ENCODE measurements around the gene GSG1L. TPM values are rescaled to one million over a fixed set of nuclear protein-coding genes. Genes with fewer than 3 reads are reported as not detected.

Gene GSG1L
- total RNA-seq, 1 experiment from 2014 or later, result not detected

GRCh38 chr16:27822529-27822928, 241.0 kb downstream of the GSG1L start:
- Histone ChIP-seq H3K9me2 (replicated peaks; ENCODE audit: insufficient read depth, low read length) (no peaks in the 10 kb centered on the region), H3K79me2 (ENCODE audit: low read length) (no peaks in the 10 kb centered on the region), H3K4me1 (ENCODE audit: low read length) (no peaks in the 10 kb centered on the region), H3K27ac (ENCODE audit: low read length) (no peak overlapping the region), H3K9me3 (ENCODE audit: low read length) (no peaks in the 10 kb centered on the region), H2AFZ (ENCODE audit: low read length) (no peak overlapping the region), H3K36me3 (ENCODE audit: insufficient read depth, low read length) (no peaks in the 10 kb centered on the region), H3K4me3 (ENCODE audit: low read length) (no peak overlapping the region), H3K4me2 (ENCODE audit: low read depth, low read length, poor library complexity, severe bottlenecking) (no peak overlapping the region), H3K9ac (ENCODE audit: low read length) (no peak overlapping the region), H4K20me1 (ENCODE audit: insufficient read depth, low read depth, low read length) (no peaks in the 10 kb centered on the region), H3K27me3 (ENCODE audit: low read length) (no peaks in the 10 kb centered on the region)
- DNase-seq, result no peak

GRCh38 chr16:27820646-27821345, 242.7 kb downstream of the GSG1L start:
- H3K4me2 ChIP-seq (ENCODE audit: low read depth, low read length, poor library complexity, severe bottlenecking), result no peak overlapping the region
- H2AFZ ChIP-seq (ENCODE audit: low read length), result no peak overlapping the region
- no peaks in the 10 kb centered on the region for H4K20me1 ChIP-seq (ENCODE audit: insufficient read depth, low read depth, low read length)
- H3K4me1 ChIP-seq (ENCODE audit: low read length), result no peaks in the 10 kb centered on the region
- H3K4me3 ChIP-seq (ENCODE audit: low read length), result no peak overlapping the region
- H3K79me2 ChIP-seq (ENCODE audit: low read length), result no peaks in the 10 kb centered on the region
- H3K27ac ChIP-seq (ENCODE audit: low read length), result no peak overlapping the region
- no peak for DNase-seq
- no peaks in the 10 kb centered on the region for H3K9me3 ChIP-seq (ENCODE audit: low read length)
- H3K9ac ChIP-seq (ENCODE audit: low read length), result no peak overlapping the region
- no peaks in the 10 kb centered on the region for H3K27me3 ChIP-seq (ENCODE audit: low read length)
- H3K36me3 ChIP-seq (ENCODE audit: insufficient read depth, low read length), result no peaks in the 10 kb centered on the region
- no peaks in the 10 kb centered on the region for H3K9me2 ChIP-seq (replicated peaks; ENCODE audit: insufficient read depth, low read length)

DNA sequence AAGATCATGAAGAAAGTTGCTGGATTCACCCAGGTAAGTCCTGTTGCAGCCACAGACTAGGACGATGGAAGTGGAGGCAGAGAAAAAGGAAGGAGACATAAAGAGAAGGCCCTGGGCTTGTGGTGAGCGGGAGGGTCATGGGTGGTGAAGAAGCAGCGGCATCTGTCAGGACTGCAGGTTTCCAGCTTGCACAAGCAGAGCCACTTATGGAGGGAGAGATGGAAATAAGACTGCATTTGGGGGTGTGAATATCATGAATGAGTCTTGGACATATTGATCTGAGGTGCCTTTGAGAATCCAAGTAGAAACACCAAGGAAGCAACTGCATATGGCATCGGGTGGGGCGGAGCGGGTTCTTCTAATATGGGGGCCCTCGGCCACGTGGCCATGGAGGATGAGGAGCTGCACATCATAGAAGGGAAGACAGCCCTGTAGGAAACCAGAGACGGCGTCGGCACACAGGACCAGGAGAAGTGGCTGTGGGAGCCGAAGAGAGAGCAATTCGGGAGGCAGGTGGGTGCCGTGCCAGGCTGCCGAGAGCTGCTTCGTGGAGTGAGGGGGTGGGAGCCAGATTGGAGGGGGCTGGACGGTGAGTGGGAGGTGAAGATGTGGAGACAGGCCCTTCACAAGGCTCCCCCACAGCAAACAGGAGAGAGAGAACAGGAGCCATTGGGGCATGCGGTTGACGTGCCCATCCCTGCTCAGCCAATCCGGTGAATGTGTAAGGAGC, 243.5 kb downstream of the GSG1L start:
- no peaks in the 10 kb centered on the region for H3K36me3 ChIP-seq (ENCODE audit: insufficient read depth, low read length)
- no peak overlapping the region for H3K4me3 ChIP-seq (ENCODE audit: low read length)
- H3K9me2 ChIP-seq (replicated peaks; ENCODE audit: insufficient read depth, low read length), result no peaks in the 10 kb centered on the region
- no peaks in the 10 kb centered on the region for H3K27me3 ChIP-seq (ENCODE audit: low read length)
- DNase-seq, result no peak
- H2AFZ ChIP-seq (ENCODE audit: low read length), result no peak overlapping the region
- H3K79me2 ChIP-seq (ENCODE audit: low read length), result no peaks in the 10 kb centered on the region
- no peak overlapping the region for H3K27ac ChIP-seq (ENCODE audit: low read length)
- no peaks in the 10 kb centered on the region for H3K4me1 ChIP-seq (ENCODE audit: low read length)
- H3K4me2 ChIP-seq (ENCODE audit: low read depth, low read length, poor library complexity, severe bottlenecking), result no peak overlapping the region
- no peaks in the 10 kb centered on the region for H3K9me3 ChIP-seq (ENCODE audit: low read length)
- no peak overlapping the region for H3K9ac ChIP-seq (ENCODE audit: low read length)
- no peaks in the 10 kb centered on the region for H4K20me1 ChIP-seq (ENCODE audit: insufficient read depth, low read depth, low read length)

- no peak overlapping the region for H3K27ac ChIP-seq (ENCODE audit: low read length)
- H3K4me3 ChIP-seq (ENCODE audit: low read length), result no peak overlapping the region
- no peak overlapping the region for H3K9ac ChIP-seq (ENCODE audit: low read length)
- H3K27me3 ChIP-seq (ENCODE audit: low read length), result no peaks in the 10 kb centered on the region
- H3K36me3 ChIP-seq (ENCODE audit: insufficient read depth, low read length), result no peaks in the 10 kb centered on the region
- H4K20me1 ChIP-seq (ENCODE audit: insufficient read depth, low read depth, low read length), result no peaks in the 10 kb centered on the region
- no peak overlapping the region for H3K4me2 ChIP-seq (ENCODE audit: low read depth, low read length, poor library complexity, severe bottlenecking)
- no peaks in the 10 kb centered on the region for H3K4me1 ChIP-seq (ENCODE audit: low read length)
- DNase-seq, result no peak
- H3K9me3 ChIP-seq (ENCODE audit: low read length), result no peaks in the 10 kb centered on the region
- H3K79me2 ChIP-seq (ENCODE audit: low read length), result no peaks in the 10 kb centered on the region
- no peak overlapping the region for H2AFZ ChIP-seq (ENCODE audit: low read length)
- no peaks in the 10 kb centered on the region for H3K9me2 ChIP-seq (replicated peaks; ENCODE audit: insufficient read depth, low read length)
Observed at GRCh38 chr16:27819356-27819755, 244.2 kb downstream of the GSG1L start.

- H4K20me1 ChIP-seq (ENCODE audit: insufficient read depth, low read depth, low read length), result no peaks in the 10 kb centered on the region
- H3K27me3 ChIP-seq (ENCODE audit: low read length), result no peaks in the 10 kb centered on the region
- H3K9ac ChIP-seq (ENCODE audit: low read length), result no peak overlapping the region
- no peak overlapping the region for H3K27ac ChIP-seq (ENCODE audit: low read length)
- no peak overlapping the region for H3K4me3 ChIP-seq (ENCODE audit: low read length)
- no peaks in the 10 kb centered on the region for H3K9me2 ChIP-seq (replicated peaks; ENCODE audit: insufficient read depth, low read length)
- no peaks in the 10 kb centered on the region for H3K79me2 ChIP-seq (ENCODE audit: low read length)
- no peak for DNase-seq
- no peaks in the 10 kb centered on the region for H3K4me1 ChIP-seq (ENCODE audit: low read length)
- no peaks in the 10 kb centered on the region for H3K9me3 ChIP-seq (ENCODE audit: low read length)
- H3K36me3 ChIP-seq (ENCODE audit: insufficient read depth, low read length), result no peaks in the 10 kb centered on the region
- no peak overlapping the region for H3K4me2 ChIP-seq (ENCODE audit: low read depth, low read length, poor library complexity, severe bottlenecking)
- no peak overlapping the region for H2AFZ ChIP-seq (ENCODE audit: low read length)
Observed at GRCh38 chr16:27818246-27818645, 245.3 kb downstream of the GSG1L start.

GRCh38 chr16:27817038-27817437, 246.5 kb downstream of the GSG1L start:
- H3K36me3 ChIP-seq (ENCODE audit: insufficient read depth, low read length), result no peaks in the 10 kb centered on the region
- no peaks in the 10 kb centered on the region for H4K20me1 ChIP-seq (ENCODE audit: insufficient read depth, low read depth, low read length)
- H3K9me2 ChIP-seq (replicated peaks; ENCODE audit: insufficient read depth, low read length), result no peaks in the 10 kb centered on the region
- H3K4me2 ChIP-seq (ENCODE audit: low read depth, low read length, poor library complexity, severe bottlenecking), result no peak overlapping the region
- H3K4me1 ChIP-seq (ENCODE audit: low read length), result no peaks in the 10 kb centered on the region
- DNase-seq, result no peak
- H3K4me3 ChIP-seq (ENCODE audit: low read length), result no peak overlapping the region
- H3K9me3 ChIP-seq (ENCODE audit: low read length), result no peaks in the 10 kb centered on the region
- H3K9ac ChIP-seq (ENCODE audit: low read length), result no peak overlapping the region
- H3K27me3 ChIP-seq (ENCODE audit: low read length), result no peaks in the 10 kb centered on the region
- H3K27ac ChIP-seq (ENCODE audit: low read length), result no peak overlapping the region
- no peak overlapping the region for H2AFZ ChIP-seq (ENCODE audit: low read length)
- H3K79me2 ChIP-seq (ENCODE audit: low read length), result no peaks in the 10 kb centered on the region

DNA sequence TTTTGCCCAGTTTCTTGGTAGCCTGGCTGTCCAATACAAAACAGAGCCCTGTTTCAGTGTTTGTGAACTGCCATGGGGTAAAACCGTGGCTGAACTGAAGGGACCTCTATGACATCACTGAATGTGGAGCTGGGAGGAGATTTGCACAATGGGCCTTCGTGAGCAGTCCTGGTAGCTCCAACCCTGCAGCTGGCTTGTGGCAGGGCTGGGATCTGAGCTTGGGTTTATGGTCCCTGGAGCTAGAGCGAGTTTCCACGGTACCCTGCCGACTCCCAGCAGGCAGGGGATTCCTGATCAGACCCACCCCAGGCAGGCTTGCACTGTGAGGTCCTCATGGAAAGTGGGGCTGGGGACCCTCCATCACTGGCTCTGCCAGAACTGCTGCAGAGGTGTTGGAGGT, 247.0 kb downstream of the GSG1L start:
- no peaks in the 10 kb centered on the region for H3K9me2 ChIP-seq (replicated peaks; ENCODE audit: insufficient read depth, low read length)
- H3K9ac ChIP-seq (ENCODE audit: low read length), result no peak overlapping the region
- H3K27ac ChIP-seq (ENCODE audit: low read length), result no peak overlapping the region
- H3K36me3 ChIP-seq (ENCODE audit: insufficient read depth, low read length), result no peaks in the 10 kb centered on the region
- no peak for DNase-seq
- no peaks in the 10 kb centered on the region for H3K4me1 ChIP-seq (ENCODE audit: low read length)
- H2AFZ ChIP-seq (ENCODE audit: low read length), result no peak overlapping the region
- H3K4me2 ChIP-seq (ENCODE audit: low read depth, low read length, poor library complexity, severe bottlenecking), result no peak overlapping the region
- no peaks in the 10 kb centered on the region for H3K27me3 ChIP-seq (ENCODE audit: low read length)
- H3K4me3 ChIP-seq (ENCODE audit: low read length), result no peak overlapping the region
- H4K20me1 ChIP-seq (ENCODE audit: insufficient read depth, low read depth, low read length), result no peaks in the 10 kb centered on the region
- H3K79me2 ChIP-seq (ENCODE audit: low read length), result no peaks in the 10 kb centered on the region
- no peaks in the 10 kb centered on the region for H3K9me3 ChIP-seq (ENCODE audit: low read length)

DNA sequence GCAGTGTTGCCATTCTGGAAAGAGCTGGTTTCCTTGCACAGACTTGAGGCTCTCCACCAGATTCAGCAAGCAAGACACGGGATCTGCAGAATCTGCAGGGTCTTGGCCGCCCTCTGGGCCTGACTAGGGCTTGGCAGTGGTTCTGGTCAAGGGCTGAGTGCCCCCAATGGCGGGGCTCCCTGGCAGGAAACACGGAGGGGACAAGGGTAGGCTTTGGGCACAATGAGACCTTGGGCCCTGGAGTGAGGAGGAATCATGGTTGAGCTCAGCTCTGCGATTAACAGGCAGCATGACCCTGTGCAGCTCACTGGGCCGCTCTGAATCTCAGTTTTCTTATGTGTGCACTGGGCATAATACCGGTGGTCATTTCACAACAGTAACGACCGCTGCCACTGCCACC, 249.9 kb downstream of the GSG1L start:
- no peak overlapping the region for H3K4me2 ChIP-seq (ENCODE audit: low read depth, low read length, poor library complexity, severe bottlenecking)

More for the DNA sequence above, 249.9 kb downstream of the GSG1L start:
- no peak for DNase-seq
- Histone ChIP-seq H3K4me1 (ENCODE audit: low read length) (no peaks in the 10 kb centered on the region), H3K36me3 (ENCODE audit: insufficient read depth, low read length) (no peaks in the 10 kb centered on the region), H3K27me3 (ENCODE audit: low read length) (no peaks in the 10 kb centered on the region), H3K27ac (ENCODE audit: low read length) (no peak overlapping the region), H3K9me2 (replicated peaks; ENCODE audit: insufficient read depth, low read length) (no peaks in the 10 kb centered on the region), H3K79me2 (ENCODE audit: low read length) (no peaks in the 10 kb centered on the region), H3K9ac (ENCODE audit: low read length) (no peak overlapping the region), H4K20me1 (ENCODE audit: insufficient read depth, low read depth, low read length) (no peaks in the 10 kb centered on the region), H2AFZ (ENCODE audit: low read length) (no peak overlapping the region), H3K9me3 (ENCODE audit: low read length) (no peaks in the 10 kb centered on the region), H3K4me3 (ENCODE audit: low read length) (no peak overlapping the region)
